ENCODE measurements around the gene FPGS.

- TF ChIP-seq CTCF (conservative IDR thresholded peaks at IDR 0.05) (no peak), ZFX (IDR thresholded peaks at IDR 0.05) (no peak)
These were observed 14.0 kb downstream of the FPGS start for GRCh38 chr9:127816728-127817127.

Data from C4-2B (cell line).